ENCODE data around the gene TAGLN2. TPM values are rescaled to one million over a fixed set of nuclear protein-coding genes. Genes with fewer than 3 reads are reported as not detected.

TAGLN2 gene
- total and polyA plus RNA-seq, 10 of the 15 experiments (the other 5 are each of a cell fraction or from before 2014, with no cell fraction given) = 155 to 611 (median 363) TPM

- no peak for TF ChIP-seq CUX1 (IDR thresholded peaks at IDR 0.05; ENCODE audit: insufficient replicate concordance, low read depth, low read length)
- no peak for TF ChIP-seq YY1 (IDR thresholded peaks at IDR 0.05; ENCODE audit: low read depth, low read length)
- no peak for TF ChIP-seq SP1 (IDR thresholded peaks at IDR 0.05; ENCODE audit: low read depth, low read length)
- no peak for TF ChIP-seq ZNF384 (IDR thresholded peaks at IDR 0.05; ENCODE audit: borderline replicate concordance, low read depth, low read length)
- no peak for TF ChIP-seq HSF1 (IDR thresholded peaks at IDR 0.05; ENCODE audit: low read depth, low read length)
- no peak for TF ChIP-seq RUNX3 (IDR thresholded peaks at IDR 0.05; ENCODE audit: low read length)
- no peak for TF ChIP-seq HDGF (IDR thresholded peaks at IDR 0.05)
- TF ChIP-seq CTCF (IDR thresholded peaks at IDR 0.05 in 2 of 3, conservative IDR thresholded peaks at IDR 0.05 in 1 of 3; ENCODE audit: control insufficient read depth in 2 of 3, extremely low read depth in 1 of 3, insufficient read depth in 1 of 3, low read depth in 3 of 3, low read length in 3 of 3) = no peak
- TF ChIP-seq PML (IDR thresholded peaks at IDR 0.05; ENCODE audit: low read length) = no peak
These were observed 56.1 kb downstream of the TAGLN2 start (continued) for GRCh38 chr1:159869173-159869572.

All from GM12878 (cell line).